NCI-H460 (cell line): Measurements from ENCODE around the gene SIGLEC10. TPM values are rescaled to one million over a fixed set of nuclear protein-coding genes. Genes with fewer than 3 reads are reported as not detected.
"Not testable (repeated sequence)": the region's sequence is repeated elsewhere in the genome, so short reads cannot be mapped to it uniquely, and the experiment has no call there.

ENCODE experiments used
- DNase-seq: peaks from one replicate; pipeline ENCODE4 v3.0.0-alpha.2; 2016; ENCODE audit warnings: low read depth; ENCODE audit errors: extremely low read depth
- polyA plus RNA-seq: library from polyadenylated mRNA; depleted of rRNA; stranded (reverse); fragments of >200 nt; gene quantifications from 2 replicates; pipeline ENCODE4 v1.2.3, GENCODE V29; 2014; cell fraction: nucleus; rRNA removed
- total RNA-seq: library from RNA; depleted of rRNA; stranded (reverse); fragments of >200 nt; shearing (Covaris generic); gene quantifications from 2 replicates; pipeline ENCODE4 v1.2.3, GENCODE V29; 2014; rRNA removed

SIGLEC10 gene
- not detected in 2 replicates for total RNA-seq
- not detected in 2 replicates for polyA plus RNA-seq

GRCh38 chr19:51417107-51417809, at the start of gene SIGLEC10:
Gene SIGLEC10 (minus strand): TSS chr19:51417642. CDS start chr19:51417581, 61 bp downstream.
- DNase-seq, result no peak

- no peak for DNase-seq
Observed at GRCh38 chr19:51466723-51467122, 49.3 kb upstream of the SIGLEC10 start.

GRCh38 chr19:51463976-51464581, 46.6 kb upstream of the SIGLEC10 start:
- DNase-seq, result not testable (repeated sequence)

- DNase-seq, result no peak
Observed at GRCh38 chr19:51462681-51463080, 45.2 kb upstream of the SIGLEC10 start.

- DNase-seq, result no peak
Observed at GRCh38 chr19:51462276-51462675, 44.8 kb upstream of the SIGLEC10 start.

- no peak for DNase-seq
Observed at GRCh38 chr19:51461723-51462161, 44.3 kb upstream of the SIGLEC10 start.

GRCh38 chr19:51460164-51460992, 42.9 kb upstream of the SIGLEC10 start:
- DNase-seq, result no peak

GRCh38 chr19:51458899-51459505, 41.6 kb upstream of the SIGLEC10 start:
- no peak for DNase-seq

GRCh38 chr19:51458051-51458645, 40.7 kb upstream of the SIGLEC10 start, which contains the start of gene SIGLEC8:
Gene SIGLEC8 (minus strand): TSS chr19:51458454. CDS start chr19:51458387, 67 bp downstream.
- DNase-seq, result no peak

- no peak for DNase-seq
Observed at GRCh38 chr19:51457351-51458013, 40.0 kb upstream of the SIGLEC10 start.

- no peak for DNase-seq
Observed at GRCh38 chr19:51456541-51457290, 39.3 kb upstream of the SIGLEC10 start.

GRCh38 chr19:51450730-51451307, 33.4 kb upstream of the SIGLEC10 start:
- no peak for DNase-seq

- DNase-seq, result no peak
Observed at GRCh38 chr19:51448411-51449016, 31.1 kb upstream of the SIGLEC10 start.

- DNase-seq, result no peak
Observed at GRCh38 chr19:51448011-51448410, 30.6 kb upstream of the SIGLEC10 start.

GRCh38 chr19:51447510-51447909, 30.1 kb upstream of the SIGLEC10 start:
- DNase-seq, result not testable (repeated sequence)

GRCh38 chr19:51441410-51442390, 24.3 kb upstream of the SIGLEC10 start:
- no peak for DNase-seq

GRCh38 chr19:51440846-51441409, 23.5 kb upstream of the SIGLEC10 start:
- DNase-seq, result no peak
